Urothelium cell line (cell line): Measurements from ENCODE around the gene UQCC5.

Experiments
- DNase-seq: peaks from one replicate; pipeline ENCODE4 v3.0.0; 2011; ENCODE audit warnings: low spot score, mixed read lengths
- FAIRE-seq: peaks from 2 replicates; lab custom pipeline; 2011; peaks lifted over from hg19 to GRCh38; lab: Jason Lieb, UNC

The UQCC5 gene, protein sequence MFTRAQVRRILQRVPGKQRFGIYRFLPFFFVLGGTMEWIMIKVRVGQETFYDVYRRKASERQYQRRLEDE

GRCh38 chr3:52536369-52537164 lies at the start of gene UQCC5:
UQCC5 (plus strand) TSS chr3:52536605; CDS start chr3:52536756, 151 bp downstream.
- FAIRE-seq = peak; percentile 85
- peak; percentile 99 for DNase-seq

DNA sequence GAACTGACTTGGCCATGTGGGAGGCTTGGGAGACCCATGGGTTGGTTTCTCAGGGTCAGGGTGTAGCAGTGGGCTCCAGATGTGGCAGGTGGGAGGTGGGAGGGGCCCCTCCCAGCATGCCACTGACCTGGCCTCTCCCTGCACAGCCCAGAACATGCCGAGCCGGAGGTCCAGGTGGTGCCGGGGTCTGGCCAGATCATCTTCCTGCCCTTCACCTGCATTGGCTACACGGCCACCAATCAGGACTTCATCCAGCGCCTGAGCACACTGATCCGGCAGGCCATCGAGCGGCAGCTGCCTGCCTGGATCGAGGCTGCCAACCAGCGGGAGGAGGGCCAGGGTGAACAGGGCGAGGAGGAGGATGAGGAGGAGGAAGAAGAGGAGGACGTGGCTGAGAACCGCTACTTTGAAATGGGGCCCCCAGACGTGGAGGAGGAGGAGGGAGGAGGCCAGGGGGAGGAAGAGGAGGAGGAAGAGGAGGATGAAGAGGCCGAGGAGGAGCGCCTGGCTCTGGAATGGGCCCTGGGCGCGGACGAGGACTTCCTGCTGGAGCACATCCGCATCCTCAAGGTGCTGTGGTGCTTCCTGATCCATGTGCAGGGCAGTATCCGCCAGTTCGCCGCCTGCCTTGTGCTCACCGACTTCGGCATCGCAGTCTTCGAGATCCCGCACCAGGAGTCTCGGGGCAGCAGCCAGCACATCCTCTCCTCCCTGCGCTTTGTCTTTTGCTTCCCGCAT lies 49.2 kb upstream of the UQCC5 start:
- FAIRE-seq = no peak
- no peak for DNase-seq

GRCh38 chr3:52487788-52488691 lies 48.4 kb upstream of the UQCC5 start:
- FAIRE-seq (no peak), DNase-seq (no peak)

DNA sequence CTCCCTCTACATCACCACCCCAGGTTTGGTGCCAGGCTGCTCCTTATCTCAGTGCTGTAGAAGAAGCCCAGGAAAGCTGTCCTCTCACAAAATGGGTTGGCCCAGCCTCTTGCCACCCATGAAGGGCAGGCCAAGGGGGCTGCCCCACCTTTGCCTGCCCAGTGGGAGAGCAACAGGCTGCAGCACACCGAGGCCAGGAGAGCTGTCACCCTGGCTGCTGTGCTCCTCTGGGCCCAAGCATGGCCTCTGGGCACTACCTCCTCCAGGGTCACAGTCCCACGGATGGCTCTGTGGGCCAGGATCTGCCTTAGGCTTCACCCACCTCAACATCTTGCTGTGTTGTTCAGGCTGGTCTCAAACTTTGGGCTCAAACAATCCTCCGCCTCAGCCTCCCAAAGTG lies 47.7 kb upstream of the UQCC5 start:
- FAIRE-seq (no peak), DNase-seq (no peak)

DNA sequence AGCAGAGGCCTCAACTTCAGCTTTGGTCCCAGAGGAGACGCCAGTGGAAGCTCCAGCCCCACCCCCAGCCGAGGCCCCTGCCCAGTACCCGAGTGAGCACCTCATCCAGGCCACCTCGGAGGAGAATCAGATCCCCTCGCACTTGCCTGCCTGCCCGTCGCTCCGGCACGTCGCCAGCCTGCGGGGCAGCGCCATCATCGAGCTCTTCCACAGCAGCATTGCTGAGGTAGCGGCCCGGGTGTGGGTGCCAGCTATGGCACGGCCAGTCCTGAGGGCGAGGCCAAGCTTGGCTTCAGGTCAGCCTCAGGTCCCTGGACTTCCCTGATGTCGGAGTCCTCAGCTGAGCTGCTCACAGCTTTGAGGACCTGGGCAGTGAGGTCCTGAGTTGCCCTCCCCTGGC lies 47.0 kb upstream of the UQCC5 start:
- no peak for FAIRE-seq

DNA sequence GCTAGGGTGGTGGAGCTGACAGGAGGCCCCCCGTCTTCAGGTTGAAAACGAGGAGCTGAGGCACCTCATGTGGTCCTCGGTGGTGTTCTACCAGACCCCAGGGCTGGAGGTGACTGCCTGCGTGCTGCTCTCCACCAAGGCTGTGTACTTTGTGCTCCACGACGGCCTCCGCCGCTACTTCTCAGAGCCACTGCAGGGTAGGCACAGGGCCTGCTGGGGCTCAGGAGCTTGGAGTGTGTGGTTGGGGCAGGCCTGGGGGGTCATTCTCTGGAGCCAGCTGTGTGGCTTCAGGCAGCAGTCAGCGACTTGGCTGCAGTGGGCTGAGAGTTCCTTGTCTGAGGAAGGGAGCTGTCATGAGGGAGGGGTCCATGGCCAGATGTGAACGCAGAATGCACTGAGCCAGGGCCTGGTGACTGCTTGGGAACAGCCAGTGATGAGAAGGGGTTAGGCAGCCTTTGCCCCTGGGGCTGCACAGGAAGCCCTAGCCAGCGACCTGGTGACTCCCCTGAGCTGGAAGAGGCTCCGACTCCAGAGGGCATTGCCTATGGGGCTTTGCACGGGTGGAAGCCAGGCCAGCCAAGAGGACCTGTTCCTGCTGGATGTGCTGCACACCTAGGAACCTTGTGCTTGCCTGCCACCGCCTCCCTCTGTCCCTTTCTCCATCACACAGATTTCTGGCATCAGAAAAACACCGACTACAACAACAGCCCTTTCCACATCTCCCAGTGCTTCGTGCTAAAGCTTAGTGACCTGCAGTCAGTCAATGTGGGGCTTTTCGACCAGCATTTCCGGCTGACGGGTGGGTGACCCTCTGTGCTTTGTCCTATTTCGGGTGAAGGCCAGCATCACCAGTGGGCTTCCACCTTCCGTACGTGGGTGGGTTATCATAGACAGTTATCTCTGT lies 46.1 kb upstream of the UQCC5 start:
- DNase-seq (no peak), FAIRE-seq (no peak)

More for the DNA sequence above, 47.0 kb upstream of the UQCC5 start:
- DNase-seq = no peak

DNA sequence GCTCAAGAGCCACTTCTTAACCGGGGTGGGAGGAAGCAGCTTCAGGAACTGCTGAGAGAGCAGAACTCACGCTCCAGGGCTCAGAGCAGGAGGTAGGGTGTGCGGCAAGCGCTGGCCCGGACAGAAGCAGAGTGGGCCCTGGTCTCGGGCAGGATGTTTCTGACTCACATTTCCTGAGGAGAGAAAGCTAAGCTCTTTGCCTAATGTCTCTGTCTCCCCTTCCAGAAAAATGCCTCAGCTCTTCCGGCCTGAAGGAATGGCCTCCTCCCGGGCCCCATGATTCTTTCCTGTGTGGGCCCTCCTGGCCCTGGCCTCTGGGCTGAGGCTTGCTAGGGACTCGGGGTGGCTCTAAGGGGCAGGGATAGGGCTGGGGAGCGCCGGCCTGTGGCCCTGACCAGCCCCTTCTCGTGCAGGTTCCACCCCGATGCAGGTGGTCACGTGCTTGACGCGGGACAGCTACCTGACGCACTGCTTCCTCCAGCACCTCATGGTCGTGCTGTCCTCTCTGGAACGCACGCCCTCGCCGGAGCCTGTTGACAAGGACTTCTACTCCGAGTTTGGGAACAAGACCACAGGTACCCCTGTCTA lies 45.4 kb upstream of the UQCC5 start:
- no peak for FAIRE-seq
- DNase-seq = no peak

DNA sequence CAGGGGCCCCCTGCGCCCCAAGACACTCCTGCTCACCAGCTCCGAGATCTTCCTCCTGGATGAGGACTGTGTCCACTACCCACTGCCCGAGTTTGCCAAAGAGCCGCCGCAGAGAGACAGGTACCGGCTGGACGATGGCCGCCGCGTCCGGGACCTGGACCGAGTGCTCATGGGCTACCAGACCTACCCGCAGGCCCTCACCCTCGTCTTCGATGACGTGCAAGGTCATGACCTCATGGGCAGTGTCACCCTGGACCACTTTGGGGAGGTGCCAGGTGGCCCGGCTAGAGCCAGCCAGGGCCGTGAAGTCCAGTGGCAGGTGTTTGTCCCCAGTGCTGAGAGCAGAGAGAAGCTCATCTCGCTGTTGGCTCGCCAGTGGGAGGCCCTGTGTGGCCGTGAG lies 44.3 kb upstream of the UQCC5 start:
- DNase-seq = no peak
- no peak for FAIRE-seq

GRCh38 chr3:52493232-52494017 lies 43.0 kb upstream of the UQCC5 start:
- no peak for FAIRE-seq
- no peak for DNase-seq

- DNase-seq = no peak
- FAIRE-seq = no peak
These were observed 42.0 kb upstream of the UQCC5 start for GRCh38 chr3:52494445-52494844.

DNA sequence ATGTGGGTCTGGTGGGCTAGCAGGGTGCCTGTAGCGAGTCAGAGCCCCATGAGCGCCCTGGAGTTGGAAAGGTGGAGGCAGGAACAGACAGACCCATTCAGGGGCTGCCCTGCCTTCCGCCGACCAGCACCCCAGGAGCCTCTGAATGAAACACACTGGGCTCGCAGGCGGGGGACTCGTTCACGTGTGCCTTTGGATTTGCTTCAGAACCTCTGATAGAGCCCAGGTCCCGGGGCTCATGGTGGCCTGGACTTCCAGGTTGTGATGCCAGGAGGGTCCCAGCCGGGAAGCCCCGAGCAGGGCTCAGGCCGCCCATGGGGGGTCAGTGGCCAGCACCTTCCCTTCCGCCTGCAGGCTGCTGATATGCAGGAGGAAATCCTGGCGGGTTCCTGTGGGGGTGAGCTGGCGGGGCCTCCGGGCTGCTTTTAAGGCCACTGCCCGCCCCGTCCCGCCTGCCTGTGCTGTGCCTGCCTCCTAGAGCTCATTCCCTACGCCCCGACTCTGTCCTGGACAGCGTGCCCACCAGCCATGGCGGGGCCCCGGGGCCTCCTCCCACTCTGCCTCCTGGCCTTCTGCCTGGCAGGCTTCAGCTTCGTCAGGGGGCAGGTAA lies 41.4 kb upstream of the UQCC5 start, which contains the start of gene STAB1:
TSS of gene STAB1 (plus strand) at position 453 of the 610 bp plus-strand sequence. CDS start at position 529, 76 bp downstream.
- FAIRE-seq = no peak
- no peak for DNase-seq

DNA sequence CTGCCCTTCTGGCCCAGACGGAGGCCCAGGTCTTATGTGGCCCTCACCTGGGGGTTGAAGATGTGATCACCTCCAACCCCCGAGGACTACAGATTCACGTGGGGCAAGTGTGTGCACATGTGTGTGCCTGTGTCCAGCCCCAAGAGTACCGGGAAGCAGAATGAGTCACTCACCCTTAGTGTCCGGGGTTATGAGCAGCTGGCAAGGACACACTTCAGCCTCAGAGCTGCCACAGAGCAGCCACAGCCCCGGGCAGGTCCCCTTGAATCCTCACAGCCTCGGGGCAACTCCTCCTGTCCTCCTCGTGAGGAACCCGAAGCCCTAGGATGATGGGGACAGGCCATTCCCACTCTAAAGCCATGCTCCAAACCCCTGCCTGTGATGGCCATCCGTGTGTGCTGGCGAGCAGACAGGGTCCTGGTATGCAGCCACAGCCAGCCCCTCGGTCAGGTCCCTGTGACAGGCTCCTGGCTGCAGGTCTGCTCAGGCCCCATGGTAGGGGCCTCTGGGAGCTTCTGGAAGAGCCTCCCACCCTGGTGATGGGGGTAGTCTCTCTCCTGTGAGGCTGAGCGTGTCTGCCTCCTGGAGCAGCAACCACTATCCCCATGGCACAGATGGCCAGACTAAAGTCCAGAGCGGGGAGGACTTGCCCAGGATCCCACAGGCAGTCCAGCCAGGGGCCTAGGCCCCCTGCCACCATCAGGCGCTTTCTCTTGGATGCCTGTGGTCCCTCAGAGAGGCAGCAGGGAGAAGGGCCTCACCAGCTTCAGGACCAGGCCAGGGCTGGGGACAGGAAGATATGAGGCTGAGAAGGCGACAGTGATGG lies 40.4 kb upstream of the UQCC5 start:
- no peak for DNase-seq

DNA sequence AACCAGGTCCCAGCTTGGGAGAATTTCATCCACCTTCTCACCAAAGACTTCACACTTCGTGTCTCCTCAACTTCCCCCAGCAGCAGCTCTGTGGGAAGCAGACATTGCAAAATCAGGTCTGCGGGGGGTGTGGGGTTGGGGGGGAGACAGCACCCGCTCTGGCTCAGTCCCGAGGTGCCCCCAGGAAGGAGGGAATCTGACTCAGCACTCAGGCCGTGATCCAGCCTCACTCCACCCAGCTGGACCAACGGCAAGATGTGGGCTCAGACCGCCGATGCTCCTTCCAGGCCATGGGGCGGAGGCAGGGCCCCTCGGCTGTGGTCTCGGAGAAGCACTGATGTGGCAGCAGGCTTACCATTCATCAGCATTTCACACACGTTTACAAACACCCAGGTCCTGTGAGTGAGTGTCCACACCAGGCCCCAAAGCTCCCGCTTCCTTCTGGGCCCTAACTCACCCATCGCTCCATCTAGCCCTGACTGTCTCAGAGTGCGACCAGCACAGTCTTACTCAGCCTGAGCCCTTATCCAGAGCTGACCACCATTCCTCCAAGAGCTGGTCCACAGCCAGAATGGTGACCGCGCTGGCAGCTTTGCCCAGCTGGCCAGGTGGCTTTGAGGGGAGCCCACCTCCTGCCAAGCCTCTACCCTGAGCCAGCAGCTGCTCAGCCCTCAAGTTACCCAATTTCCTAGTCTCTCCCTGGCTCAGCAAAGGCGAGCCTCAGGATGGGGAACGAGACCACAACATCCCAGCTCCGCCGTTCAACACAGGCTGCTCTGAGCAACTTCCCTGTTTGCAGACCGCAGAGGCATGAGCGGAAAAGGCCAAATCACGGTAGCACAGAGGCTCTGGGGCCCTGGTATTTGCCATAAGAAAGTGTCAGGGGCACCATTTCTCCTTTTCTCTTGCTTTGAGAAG lies 38.0 kb upstream of the UQCC5 start:
- DNase-seq = no peak
- FAIRE-seq = no peak

More for the DNA sequence above, 40.4 kb upstream of the UQCC5 start:
- no peak for FAIRE-seq

DNA sequence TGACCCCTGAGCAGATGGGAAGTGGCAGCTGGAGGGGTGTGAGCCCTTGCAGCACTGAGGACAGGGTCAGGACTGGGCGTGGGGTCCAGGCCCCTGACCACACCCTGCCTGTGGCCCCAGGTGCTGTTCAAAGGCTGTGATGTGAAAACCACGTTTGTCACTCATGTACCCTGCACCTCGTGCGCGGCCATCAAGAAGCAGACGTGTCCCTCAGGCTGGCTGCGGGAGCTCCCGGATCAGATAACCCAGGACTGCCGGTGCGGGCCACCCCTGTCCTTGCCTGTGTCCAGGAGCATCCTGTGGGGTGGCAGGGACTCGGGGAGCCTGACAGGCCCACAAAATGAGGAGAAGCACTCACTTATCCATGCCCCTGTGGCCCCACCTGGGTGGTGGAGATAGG lies 35.4 kb upstream of the UQCC5 start:
- DNase-seq = no peak
- FAIRE-seq = no peak

DNA sequence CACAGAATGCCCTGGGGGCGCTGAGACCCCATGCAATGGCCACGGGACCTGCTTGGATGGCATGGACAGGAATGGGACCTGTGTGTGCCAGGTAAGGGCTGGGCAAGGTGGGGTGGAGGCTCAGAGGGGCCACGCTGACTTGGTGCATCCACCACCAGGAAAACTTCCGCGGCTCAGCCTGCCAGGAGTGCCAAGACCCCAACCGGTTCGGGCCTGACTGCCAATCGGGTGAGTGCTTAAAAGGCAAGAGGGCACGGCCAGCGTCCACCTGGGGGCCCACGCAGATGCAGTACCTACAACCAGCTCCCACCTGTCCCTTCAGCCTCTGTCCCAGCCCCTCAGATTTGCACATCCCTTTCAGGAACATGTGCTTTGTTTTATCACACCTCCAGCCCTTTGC lies 34.4 kb upstream of the UQCC5 start:
- DNase-seq (no peak), FAIRE-seq (no peak)

DNA sequence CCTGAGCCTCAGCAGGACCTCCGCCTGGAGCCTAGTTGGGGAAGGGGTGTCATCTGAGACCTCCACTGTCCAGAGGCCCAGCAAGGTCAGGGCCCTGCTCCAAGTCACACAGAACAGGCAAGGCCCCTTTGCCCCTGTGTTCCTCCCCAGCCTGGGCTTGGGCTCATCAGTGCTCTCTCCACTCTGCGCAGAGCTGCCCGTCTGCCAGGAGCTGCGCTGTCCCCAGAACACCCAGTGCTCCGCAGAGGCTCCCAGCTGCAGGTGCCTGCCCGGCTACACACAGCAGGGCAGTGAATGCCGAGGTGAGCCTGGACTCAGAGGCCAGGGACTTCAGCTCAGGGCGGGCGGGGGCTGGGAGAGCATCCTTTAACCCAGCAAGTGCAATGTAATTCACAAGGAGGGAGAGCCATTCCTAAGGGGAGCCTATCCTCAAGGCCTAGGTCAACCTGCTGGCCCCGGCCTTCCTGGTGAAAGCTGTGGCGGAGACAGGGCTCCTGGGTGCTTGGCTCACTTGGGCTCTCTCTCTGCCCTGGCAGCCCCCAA lies 33.5 kb upstream of the UQCC5 start:
- no peak for FAIRE-seq
- no peak for DNase-seq
